Caco-2 (cell line): ENCODE measurements around the gene SQOR. TPM values are rescaled to one million over a fixed set of nuclear protein-coding genes. Genes with fewer than 3 reads are reported as not detected.

Source experiments
- BruUV-seq: library from RNA; stranded (reverse); fragments of 400-500 nt; replicated peaks from 2 replicates; lab custom pipeline; 2021; lab: Mats Ljungman, UMichigan
- CTCF ChIA-PET: fragments of 300-600 bp; sonication (Branson Sonifier 250); formaldehyde crosslinking; loops from one replicate; lab custom pipeline; 2022; ENCODE audit warnings: antibody characterized with exemption; lab: Charles Lee
- POLR2A ChIA-PET: fragments of 300-600 bp; sonication (Branson Sonifier 250); formaldehyde crosslinking; loops from one replicate; lab custom pipeline; 2022; ENCODE audit warnings: antibody characterized with exemption; lab: Charles Lee
- DNase-seq, 2 experiments: peaks; one replicate each; pipeline versions ENCODE4 v3.0.0 to v3.0.0-alpha.2; 2020 to 2022
- H3K27me3 ChIP-seq: replicated peaks from 2 replicates; pipeline ENCODE4 v1.6.0; 2011; ENCODE audit warnings: low read length; ENCODE audit not compliant: control insufficient read depth, insufficient read depth
- H3K36me3 ChIP-seq: 2 replicates; pipeline ENCODE4 v1.5.1; 2011; ENCODE audit warnings: low read length; ENCODE audit not compliant: control insufficient read depth, insufficient read depth
- H3K4me1 ChIP-seq: fragments of 250-450 bp; sonication (Bioruptor Pico); 2 replicates; pipeline ENCODE4 v1.5.1; 2020; ENCODE audit warnings: mild to moderate bottlenecking
- H3K4me3 ChIP-seq: 2 replicates; pipeline ENCODE4 v1.5.1; 2011; ENCODE audit warnings: low read depth, mild to moderate bottlenecking, control low read depth, low read length
- H3K9me3 ChIP-seq: fragments of 250-450 bp; sonication (Bioruptor Pico); 2 replicates; pipeline ENCODE4 v1.5.1; 2020; ENCODE audit warnings: mild to moderate bottlenecking, moderate library complexity
- H3K27ac Mint-ChIP-seq: one replicate; pipeline ENCODE4 v1.8.0; 2022; ENCODE audit warnings: mixed read lengths; ENCODE audit not compliant: unreplicated experiment
- H3K27me3 Mint-ChIP-seq: one replicate; pipeline ENCODE4 v1.8.0; 2022; ENCODE audit warnings: mixed read lengths; ENCODE audit not compliant: insufficient read depth, unreplicated experiment
- H3K36me3 Mint-ChIP-seq: one replicate; pipeline ENCODE4 v1.8.0; 2022; ENCODE audit warnings: mild to moderate bottlenecking, mixed read lengths; ENCODE audit not compliant: insufficient read depth, unreplicated experiment
- H3K4me1 Mint-ChIP-seq: one replicate; pipeline ENCODE4 v1.8.0; 2022; ENCODE audit warnings: low read depth, mixed read lengths; ENCODE audit not compliant: unreplicated experiment
- H3K4me3 Mint-ChIP-seq: one replicate; pipeline ENCODE4 v1.8.0; 2022; ENCODE audit warnings: mild to moderate bottlenecking, moderate library complexity, mixed read lengths; ENCODE audit not compliant: unreplicated experiment
- H3K9me3 Mint-ChIP-seq: one replicate; pipeline ENCODE4 v1.8.0; 2022; ENCODE audit warnings: mixed read lengths; ENCODE audit not compliant: unreplicated experiment
- intact Hi-C: fragments of 100-400 bp; cut with micrococcal nuclease; formaldehyde crosslinking; loops from one replicate; pipeline ENCODE4 v1.10.0; 2022; ENCODE audit not compliant: unreplicated experiment
- total RNA-seq: library from RNA; stranded (reverse); gene quantifications from 2 replicates; pipeline ENCODE4 v1.2.3, GENCODE V29; 2022
- TF ChIP-seq, protein P1 (sequence below), 2 experiments: fragments of 200-600 bp in 1 of 2; IDR thresholded peaks; 1 replicate in 1 of 2; 2 replicates in 1 of 2; pipeline versions ENCODE4 v1.5.1 to v1.8.0; 2011 to 2022; ENCODE audit warnings: antibody characterized with exemption in 1 of 2, control low read depth in 1 of 2, inconsistent platforms in 1 of 2, low read depth in 1 of 2, low read length in 1 of 2, mild to moderate bottlenecking in 1 of 2, moderate library complexity in 1 of 2; ENCODE audit not compliant: insufficient read depth in 1 of 2, severe bottlenecking in 1 of 2, unreplicated experiment in 1 of 2

SQOR gene
- total RNA-seq, 1 experiment from 2014 or later: 5.0 TPM

DNA sequence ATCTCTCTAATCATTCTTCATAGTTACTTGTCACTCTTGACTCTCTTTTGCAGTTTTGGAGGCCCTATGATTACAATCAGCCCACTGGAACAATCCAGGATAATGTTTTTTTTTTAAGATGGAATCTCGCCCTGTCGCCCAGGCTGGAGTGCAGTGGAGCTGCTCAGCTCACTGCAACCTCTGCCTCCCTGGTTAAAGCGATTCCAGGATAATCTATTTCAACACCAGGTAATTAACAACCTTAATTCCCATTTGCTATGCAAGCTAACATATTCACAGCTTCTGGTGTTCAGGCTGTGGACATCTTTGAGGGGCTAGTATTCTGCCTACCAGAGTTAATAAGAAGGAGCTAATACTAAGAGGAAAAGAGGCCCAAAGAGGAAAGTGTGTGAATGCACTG, 48.7 kb upstream of the SQOR start:
- Mint-ChIP-seq H3K9me3 (no peaks in the 10 kb centered on the region), H3K27ac (peak overlapping the region; percentile 100), H3K27me3 (no peaks in the 10 kb centered on the region), H3K4me1 (peaks cover 8% of the 10 kb centered on the region), H3K36me3 (peaks cover 8% of the 10 kb centered on the region), H3K4me3 (peak overlapping the region; percentile 81)
- Histone ChIP-seq H3K9me3 (no peaks in the 10 kb centered on the region), H3K36me3 (no peaks in the 10 kb centered on the region), H3K4me1 (peaks cover 18% of the 10 kb centered on the region), H3K4me3 (peak overlapping the region; percentile 72), H3K27me3 (no peaks in the 10 kb centered on the region)
- POLR2A ChIA-PET: interaction anchor here (0.9 to 1.1 kb wide), 2 partner anchors 25 to 28 kb away, joined by 3 to 4 read pairs; no protein-coding TSS in a partner anchor
- no peak for DNase-seq
- intact Hi-C loops: loop anchor here (2.0 kb wide), 2 partner anchors 29 to 183 kb away; a partner anchor contains a TSS
- BruUV-seq: no TSS peak
- TF ChIP-seq, protein P1, sequence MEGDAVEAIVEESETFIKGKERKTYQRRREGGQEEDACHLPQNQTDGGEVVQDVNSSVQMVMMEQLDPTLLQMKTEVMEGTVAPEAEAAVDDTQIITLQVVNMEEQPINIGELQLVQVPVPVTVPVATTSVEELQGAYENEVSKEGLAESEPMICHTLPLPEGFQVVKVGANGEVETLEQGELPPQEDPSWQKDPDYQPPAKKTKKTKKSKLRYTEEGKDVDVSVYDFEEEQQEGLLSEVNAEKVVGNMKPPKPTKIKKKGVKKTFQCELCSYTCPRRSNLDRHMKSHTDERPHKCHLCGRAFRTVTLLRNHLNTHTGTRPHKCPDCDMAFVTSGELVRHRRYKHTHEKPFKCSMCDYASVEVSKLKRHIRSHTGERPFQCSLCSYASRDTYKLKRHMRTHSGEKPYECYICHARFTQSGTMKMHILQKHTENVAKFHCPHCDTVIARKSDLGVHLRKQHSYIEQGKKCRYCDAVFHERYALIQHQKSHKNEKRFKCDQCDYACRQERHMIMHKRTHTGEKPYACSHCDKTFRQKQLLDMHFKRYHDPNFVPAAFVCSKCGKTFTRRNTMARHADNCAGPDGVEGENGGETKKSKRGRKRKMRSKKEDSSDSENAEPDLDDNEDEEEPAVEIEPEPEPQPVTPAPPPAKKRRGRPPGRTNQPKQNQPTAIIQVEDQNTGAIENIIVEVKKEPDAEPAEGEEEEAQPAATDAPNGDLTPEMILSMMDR (IDR thresholded peaks at IDR 0.05; ENCODE audit: insufficient read depth in 1 of 2, low read depth in 1 of 2, low read length in 1 of 2, severe bottlenecking in 1 of 2, unreplicated experiment in 1 of 2): no peak
- CTCF ChIA-PET: interaction anchor here (1.2 to 1.3 kb wide), 2 partner anchors 12 to 28 kb away, joined by 4 to 5 read pairs; no protein-coding TSS in a partner anchor

GRCh38 chr15:45586601-45587094, 48.2 kb upstream of the SQOR start:
- Histone ChIP-seq H3K4me1 (peaks cover 18% of the 10 kb centered on the region), H3K9me3 (no peaks in the 10 kb centered on the region), H3K4me3 (peak overlapping the region; percentile 72), H3K36me3 (no peaks in the 10 kb centered on the region), H3K27me3 (no peaks in the 10 kb centered on the region)
- H3K36me3 Mint-ChIP-seq: peaks cover 8% of the 10 kb centered on the region
- no peaks in the 10 kb centered on the region for H3K9me3 Mint-ChIP-seq
- DNase-seq: no peak
- TSS peak; percentile 93 for BruUV-seq
- H3K4me1 Mint-ChIP-seq: peaks cover 8% of the 10 kb centered on the region
- intact Hi-C loops: loop anchor here (2.0 kb wide), 2 partner anchors 28 to 184 kb away; a partner anchor contains a TSS
- H3K27me3 Mint-ChIP-seq: no peaks in the 10 kb centered on the region
- ChIA-PET POLR2A (interaction anchor here (0.5 to 1.2 kb wide), 7 partner anchors 8 to 428 kb away, joined by 3 to 10 read pairs (median 5); a partner anchor contains a TSS), CTCF (interaction anchor here (0.5 to 1.3 kb wide), 3 partner anchors 13 to 116 kb away, joined by 3 to 5 read pairs (median 4); no protein-coding TSS in a partner anchor)
- peak overlapping the region; percentile 100 for H3K27ac Mint-ChIP-seq
- peak overlapping the region; percentile 81 for H3K4me3 Mint-ChIP-seq
- TF ChIP-seq, protein P1 (IDR thresholded peaks at IDR 0.05; ENCODE audit: insufficient read depth in 1 of 2, low read depth in 1 of 2, low read length in 1 of 2, severe bottlenecking in 1 of 2, unreplicated experiment in 1 of 2): no peak

DNA sequence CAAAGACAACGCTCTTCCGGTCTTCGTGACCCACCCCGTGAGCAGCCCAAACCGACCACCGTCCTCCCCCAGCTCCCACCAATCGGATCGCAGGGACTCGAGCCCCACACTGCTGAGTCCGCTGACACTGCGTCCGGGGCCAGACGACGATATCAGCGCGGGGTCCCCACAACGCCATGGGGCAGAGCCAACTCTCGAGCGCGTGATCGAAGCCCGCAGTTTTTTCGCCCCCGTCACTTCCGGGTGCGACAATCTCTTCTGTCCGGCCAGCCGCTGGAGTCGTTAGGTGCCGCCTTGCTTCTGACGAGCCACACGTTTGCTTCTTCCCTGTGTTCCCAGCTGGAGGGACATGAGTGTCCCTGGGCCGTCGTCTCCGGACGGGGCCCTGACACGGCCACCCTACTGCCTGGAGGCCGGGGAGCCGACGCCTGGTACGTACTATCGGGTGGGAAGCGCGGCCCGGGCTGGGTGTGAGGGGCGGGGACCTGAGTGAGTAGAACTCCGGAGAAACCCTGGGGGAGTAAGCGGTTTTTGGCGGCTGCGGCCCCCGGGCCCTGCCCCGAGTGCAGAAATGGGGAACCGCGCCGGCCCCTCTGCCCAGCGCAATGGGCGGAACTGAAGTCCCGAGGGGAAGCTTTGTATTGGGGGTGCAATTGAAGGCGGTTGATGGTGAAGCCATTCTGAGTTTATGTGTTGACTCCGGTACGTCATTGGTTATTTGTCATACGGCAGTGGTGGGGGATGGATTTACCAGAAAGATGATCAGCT, 47.5 kb upstream of the SQOR start, which contains the start of gene BLOC1S6:
TSS of gene BLOC1S6 (plus strand) at position 285 of the 768 bp plus-strand sequence. CDS start at position 350, 65 bp downstream.
- intact Hi-C loops: loop anchor here (2.0 kb wide), 2 partner anchors 28 to 184 kb away; a partner anchor contains a TSS
- TF ChIP-seq, protein P1 (IDR thresholded peaks at IDR 0.05; ENCODE audit: insufficient read depth in 1 of 2, low read depth in 1 of 2, low read length in 1 of 2, severe bottlenecking in 1 of 2, unreplicated experiment in 1 of 2): no peak

More for the DNA sequence above, 47.5 kb upstream of the SQOR start, which contains the start of gene BLOC1S6:
- Histone ChIP-seq H3K4me3 (peak within 1 kb of the TSS; percentile 72), H3K4me1 (peaks cover 18% of the 10 kb centered on the region), H3K27me3 (no peaks in the 10 kb centered on the region), H3K9me3 (no peaks in the 10 kb centered on the region), H3K36me3 (no peaks in the 10 kb centered on the region)
- ChIA-PET CTCF (interaction anchor here (0.5 to 2.3 kb wide), 4 partner anchors 13 to 117 kb away, joined by 3 to 8 read pairs (median 4); no protein-coding TSS in a partner anchor), POLR2A (interaction anchor here (0.5 to 1.2 kb wide), 12 partner anchors 8 to 1479 kb away, joined by 3 to 10 read pairs (median 4); a partner anchor contains a TSS)
- Mint-ChIP-seq H3K27ac (peak within 1 kb of the TSS; percentile 100), H3K4me1 (peaks cover 8% of the 10 kb centered on the region), H3K27me3 (no peaks in the 10 kb centered on the region), H3K36me3 (peaks cover 8% of the 10 kb centered on the region), H3K4me3 (peak within 1 kb of the TSS; percentile 81), H3K9me3 (no peaks in the 10 kb centered on the region)
- no TSS peak for BruUV-seq
- peak; percentile 90 for DNase-seq
